Right forelimb (tissue), 1 donor: ENCODE results near the gene CLASP1.
"Not testable (repeated sequence)": the region's sequence is repeated elsewhere in the genome, so short reads cannot be mapped to it uniquely, and the experiment has no call there.

Source experiments
- DNase-seq: peaks from one replicate; pipeline ENCODE4 v3.0.0-alpha.2; 2018

CLASP1 gene

GRCh38 chr2:121342751-121343150 is 306.5 kb downstream of the CLASP1 start:
- no peak for DNase-seq

- DNase-seq = no peak
These were observed 308.3 kb downstream of the CLASP1 start for GRCh38 chr2:121340926-121341325.

- DNase-seq = no peak
These were observed 311.0 kb downstream of the CLASP1 start for GRCh38 chr2:121338281-121338680.

- no peak for DNase-seq
These were observed 312.6 kb downstream of the CLASP1 start for GRCh38 chr2:121336528-121337294.

GRCh38 chr2:121335294-121336290 is 313.7 kb downstream of the CLASP1 start:
- DNase-seq = no peak

- DNase-seq = no peak
These were observed 314.5 kb downstream of the CLASP1 start for GRCh38 chr2:121334581-121335293.

GRCh38 chr2:121333834-121334558 is 315.3 kb downstream of the CLASP1 start:
- DNase-seq = no peak

GRCh38 chr2:121333231-121333630 is 316.0 kb downstream of the CLASP1 start:
- no peak for DNase-seq

GRCh38 chr2:121331324-121331723 is 317.9 kb downstream of the CLASP1 start:
- DNase-seq = not testable (repeated sequence)

GRCh38 chr2:121330921-121331320 is 318.3 kb downstream of the CLASP1 start:
- DNase-seq = no peak

GRCh38 chr2:121329786-121330185 is 319.5 kb downstream of the CLASP1 start:
- no peak for DNase-seq

- DNase-seq = no peak
These were observed 322.6 kb downstream of the CLASP1 start for GRCh38 chr2:121326628-121327027.

GRCh38 chr2:121324601-121325000 is 324.7 kb downstream of the CLASP1 start:
- no peak for DNase-seq

- no peak for DNase-seq
These were observed 327.8 kb downstream of the CLASP1 start for GRCh38 chr2:121321476-121321875.

GRCh38 chr2:121319941-121320340 is 329.3 kb downstream of the CLASP1 start:
- DNase-seq = no peak

GRCh38 chr2:121316986-121317385 is 332.3 kb downstream of the CLASP1 start:
- DNase-seq = no peak

GRCh38 chr2:121313701-121314100 is 335.6 kb downstream of the CLASP1 start:
- not testable (repeated sequence) for DNase-seq

- DNase-seq = no peak
These were observed 339.5 kb downstream of the CLASP1 start for GRCh38 chr2:121309801-121310200.

- DNase-seq = no peak
These were observed 339.9 kb downstream of the CLASP1 start for GRCh38 chr2:121309323-121309722.

GRCh38 chr2:121307048-121307447 is 342.2 kb downstream of the CLASP1 start:
- DNase-seq = no peak

- no peak for DNase-seq
These were observed 344.3 kb downstream of the CLASP1 start for GRCh38 chr2:121304941-121305340.

GRCh38 chr2:121303531-121304263 is 345.6 kb downstream of the CLASP1 start:
- peak; percentile 47 for DNase-seq
